NOMO-1 treated with dmso at 0.1 percent for 144 hours (cell line): ENCODE results near the gene BABAM2.

ENCODE experiments used
- DNase-seq: peaks from one replicate; lab custom pipeline; 2025; ENCODE audit not compliant: unreplicated experiment; lab: John Stamatoyannopoulos, UW

The BABAM2 gene

GRCh38 chr2:28352104-28352503, 461.6 kb downstream of the BABAM2 start:
- no peak for DNase-seq

- no peak for DNase-seq
These were observed 462.2 kb downstream of the BABAM2 start for GRCh38 chr2:28352610-28353195.

- DNase-seq, result no peak
These were observed 464.5 kb downstream of the BABAM2 start for GRCh38 chr2:28354920-28355520.

GRCh38 chr2:28355521-28356094, 465.1 kb downstream of the BABAM2 start:
- no peak for DNase-seq

GRCh38 chr2:28356095-28356911, 465.8 kb downstream of the BABAM2 start:
- DNase-seq, result no peak

GRCh38 chr2:28357055-28357454, 466.5 kb downstream of the BABAM2 start:
- DNase-seq, result no peak

- DNase-seq, result no peak
These were observed 467.6 kb downstream of the BABAM2 start for GRCh38 chr2:28357948-28358667.

- no peak for DNase-seq
These were observed 468.2 kb downstream of the BABAM2 start for GRCh38 chr2:28358668-28359201.

- DNase-seq, result peak; percentile 63
These were observed 468.9 kb downstream of the BABAM2 start for GRCh38 chr2:28359222-28360057.

GRCh38 chr2:28360058-28360717, 469.7 kb downstream of the BABAM2 start:
- DNase-seq, result peak; percentile 23

- DNase-seq, result no peak
These were observed 470.3 kb downstream of the BABAM2 start for GRCh38 chr2:28360718-28361293.

- DNase-seq, result no peak
These were observed 471.6 kb downstream of the BABAM2 start for GRCh38 chr2:28361991-28362710.

GRCh38 chr2:28362991-28363521, 472.5 kb downstream of the BABAM2 start:
- DNase-seq, result no peak

- no peak for DNase-seq
These were observed 473.3 kb downstream of the BABAM2 start for GRCh38 chr2:28363686-28364280.

- no peak for DNase-seq
These were observed 474.1 kb downstream of the BABAM2 start for GRCh38 chr2:28364610-28365009.

- DNase-seq, result no peak
These were observed 474.6 kb downstream of the BABAM2 start for GRCh38 chr2:28365158-28365557.

- DNase-seq, result no peak
These were observed 475.6 kb downstream of the BABAM2 start for GRCh38 chr2:28366149-28366495.
